GM19023 (cell line): ENCODE data around the gene APOM.

Experiments used
- ATAC-seq: cut with Tn5 transposase; IDR thresholded peaks from one replicate; pipeline ENCODE4 v1.9.1; 2021; ENCODE audit warnings: mild to moderate bottlenecking, moderate library complexity; ENCODE audit not compliant: unreplicated experiment

APOM gene

DNA sequence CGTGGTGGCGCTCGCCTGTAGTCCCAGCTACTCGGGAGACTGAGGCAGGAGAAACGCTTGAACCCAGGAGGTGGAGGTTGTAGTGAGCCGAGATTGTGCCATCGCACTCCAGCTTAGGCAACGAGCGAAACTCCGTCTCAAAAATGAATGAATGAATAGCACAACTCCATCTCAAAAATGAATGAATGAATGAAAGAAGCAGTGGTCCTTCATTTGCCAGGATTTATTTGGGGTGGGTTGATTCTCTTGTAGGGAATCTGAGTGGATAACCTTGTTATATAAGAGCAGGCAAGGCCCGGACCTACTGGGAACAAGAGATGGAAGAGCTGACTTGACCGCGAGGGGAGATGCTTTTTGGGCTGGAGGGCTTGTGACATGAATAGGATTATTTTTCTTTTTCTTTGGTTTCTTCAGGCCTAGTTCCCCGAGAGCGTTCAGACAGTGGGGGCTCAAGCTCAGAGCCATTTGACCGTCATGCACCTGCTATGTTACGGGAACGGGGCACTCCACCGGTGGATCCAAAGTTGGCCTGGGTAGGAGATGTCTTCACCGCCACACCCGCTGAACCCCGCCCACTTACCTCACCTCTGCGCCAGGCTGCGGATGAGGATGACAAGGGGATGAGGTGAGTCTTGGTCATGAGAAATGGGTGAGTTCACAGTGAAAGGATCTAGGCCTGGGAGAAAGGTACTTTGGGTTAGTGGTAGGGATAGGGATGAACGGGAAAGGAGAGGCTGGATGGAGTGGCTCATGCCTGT is 25.3 kb upstream of the APOM start:
- no peak for ATAC-seq

DNA sequence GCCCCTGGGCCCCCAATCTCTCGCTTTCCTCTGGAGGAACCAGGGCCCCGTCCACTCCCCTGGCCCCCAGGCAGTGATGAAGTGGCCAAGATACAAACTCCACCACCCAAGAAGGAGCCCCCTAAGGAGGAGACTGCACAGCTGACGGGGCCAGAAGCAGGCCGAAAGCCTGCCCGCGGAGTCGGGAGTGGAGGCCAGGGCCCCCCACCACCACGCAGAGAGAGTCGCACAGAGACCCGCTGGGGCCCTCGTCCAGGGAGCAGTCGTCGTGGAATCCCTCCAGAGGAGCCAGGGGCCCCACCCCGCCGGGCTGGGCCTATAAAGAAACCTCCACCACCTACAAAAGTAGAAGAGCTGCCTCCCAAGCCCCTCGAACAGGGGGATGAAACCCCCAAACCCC is 24.5 kb upstream of the APOM start:
- ATAC-seq, result no peak

DNA sequence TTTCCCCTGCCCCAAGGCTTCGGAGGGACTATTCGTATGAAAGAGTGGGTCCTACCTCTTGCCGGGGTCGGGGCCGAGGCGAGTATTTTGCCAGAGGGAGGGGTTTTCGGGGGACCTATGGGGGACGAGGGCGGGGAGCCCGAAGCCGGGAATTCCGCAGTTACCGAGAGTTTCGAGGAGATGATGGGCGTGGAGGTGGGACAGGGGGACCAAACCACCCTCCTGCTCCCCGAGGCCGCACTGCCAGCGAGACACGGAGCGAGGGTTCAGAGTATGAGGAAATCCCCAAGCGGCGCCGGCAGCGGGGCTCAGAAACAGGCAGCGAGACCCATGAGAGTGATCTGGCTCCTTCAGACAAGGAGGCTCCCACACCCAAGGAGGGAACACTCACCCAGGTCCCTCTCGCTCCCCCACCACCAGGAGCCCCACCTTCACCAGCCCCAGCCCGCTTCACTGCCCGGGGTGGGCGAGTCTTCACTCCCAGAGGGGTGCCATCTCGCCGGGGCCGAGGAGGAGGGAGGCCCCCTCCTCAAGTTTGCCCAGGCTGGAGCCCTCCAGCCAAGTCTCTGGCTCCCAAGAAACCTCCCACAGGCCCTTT is 23.9 kb upstream of the APOM start:
- ATAC-seq, result no peak

DNA sequence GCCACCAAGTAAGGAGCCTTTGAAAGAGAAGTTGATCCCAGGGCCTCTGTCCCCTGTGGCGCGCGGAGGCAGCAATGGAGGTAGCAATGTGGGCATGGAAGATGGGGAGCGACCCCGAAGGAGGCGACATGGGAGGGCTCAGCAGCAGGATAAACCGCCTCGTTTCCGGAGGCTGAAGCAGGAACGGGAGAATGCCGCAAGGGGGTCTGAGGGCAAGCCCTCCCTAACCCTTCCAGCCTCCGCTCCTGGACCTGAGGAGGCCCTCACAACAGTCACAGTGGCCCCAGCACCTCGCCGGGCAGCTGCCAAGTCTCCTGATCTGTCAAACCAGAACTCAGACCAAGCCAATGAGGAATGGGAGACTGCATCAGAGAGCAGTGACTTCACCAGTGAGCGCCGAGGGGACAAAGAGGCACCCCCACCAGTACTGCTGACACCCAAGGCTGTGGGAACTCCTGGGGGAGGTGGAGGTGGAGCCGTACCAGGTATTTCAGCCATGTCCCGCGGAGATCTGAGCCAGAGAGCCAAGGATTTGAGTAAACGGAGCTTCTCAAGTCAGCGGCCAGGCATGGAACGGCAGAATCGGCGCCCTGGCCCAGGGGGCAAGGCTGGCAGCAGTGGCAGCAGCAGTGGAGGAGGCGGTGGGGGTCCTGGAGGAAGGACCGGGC is 23.3 kb upstream of the APOM start:
- no peak for ATAC-seq

DNA sequence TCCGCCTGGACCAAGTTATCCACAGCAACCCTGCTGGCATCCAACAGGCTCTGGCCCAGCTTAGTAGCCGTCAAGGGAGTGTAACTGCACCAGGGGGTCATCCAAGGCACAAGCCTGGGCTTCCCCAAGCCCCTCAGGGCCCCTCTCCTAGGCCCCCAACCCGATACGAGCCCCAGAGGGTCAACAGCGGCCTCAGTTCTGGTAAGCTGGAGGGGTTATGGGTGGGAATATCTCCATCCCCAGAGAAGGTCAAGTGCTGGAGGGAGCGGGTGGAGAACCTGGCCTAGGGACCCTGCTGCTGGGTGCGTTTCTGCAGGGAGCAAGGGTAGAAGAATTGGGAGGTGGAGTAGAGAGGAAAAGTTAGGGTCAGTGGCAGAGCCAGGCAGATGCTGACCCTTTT is 22.2 kb upstream of the APOM start:
- ATAC-seq, result no peak

DNA sequence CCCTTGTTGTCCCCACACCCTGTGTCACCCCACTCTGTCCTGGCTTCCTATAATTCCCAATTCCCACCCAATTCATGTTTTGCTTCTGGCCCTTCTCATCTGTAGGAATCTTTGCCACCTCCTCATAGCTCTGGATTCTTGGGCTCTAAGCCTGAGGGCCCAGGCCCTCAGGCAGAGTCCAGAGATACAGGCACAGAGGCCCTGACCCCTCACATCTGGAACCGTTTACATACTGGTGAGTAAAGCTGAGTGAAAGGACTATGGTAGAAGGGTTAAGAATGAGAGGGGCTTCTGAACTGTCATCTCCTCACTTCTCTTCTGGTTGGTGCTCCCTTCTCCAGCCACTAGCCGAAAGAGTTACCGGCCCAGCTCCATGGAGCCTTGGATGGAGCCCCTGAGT is 21.6 kb upstream of the APOM start:
- ATAC-seq, result no peak

DNA sequence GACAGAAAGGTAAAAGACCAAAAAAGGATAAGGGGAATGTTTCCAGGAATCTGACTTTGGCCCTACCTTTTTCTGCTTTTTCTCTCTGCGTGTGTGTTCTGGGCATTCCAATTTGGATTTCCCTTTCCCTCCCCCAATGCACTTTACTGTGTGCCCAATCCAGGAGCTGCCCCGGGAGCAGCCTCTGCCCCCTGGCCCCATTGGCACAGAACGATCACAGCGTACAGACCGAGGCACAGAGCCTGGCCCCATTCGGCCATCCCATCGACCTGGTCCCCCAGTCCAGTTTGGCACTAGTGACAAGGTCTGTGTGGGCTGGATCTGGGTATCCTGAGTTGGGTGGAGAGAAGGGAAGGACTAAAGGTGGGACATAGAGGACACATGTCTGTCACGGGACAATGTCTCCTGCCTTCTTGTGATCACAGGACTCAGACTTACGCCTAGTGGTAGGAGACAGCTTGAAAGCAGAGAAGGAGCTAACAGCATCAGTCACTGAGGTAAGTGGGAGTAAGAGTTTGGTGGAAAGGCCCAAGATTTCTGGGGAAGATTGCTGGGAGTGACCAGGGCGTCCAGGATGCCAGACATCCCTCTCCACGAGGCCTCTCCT is 20.6 kb upstream of the APOM start:
- ATAC-seq, result no peak

DNA sequence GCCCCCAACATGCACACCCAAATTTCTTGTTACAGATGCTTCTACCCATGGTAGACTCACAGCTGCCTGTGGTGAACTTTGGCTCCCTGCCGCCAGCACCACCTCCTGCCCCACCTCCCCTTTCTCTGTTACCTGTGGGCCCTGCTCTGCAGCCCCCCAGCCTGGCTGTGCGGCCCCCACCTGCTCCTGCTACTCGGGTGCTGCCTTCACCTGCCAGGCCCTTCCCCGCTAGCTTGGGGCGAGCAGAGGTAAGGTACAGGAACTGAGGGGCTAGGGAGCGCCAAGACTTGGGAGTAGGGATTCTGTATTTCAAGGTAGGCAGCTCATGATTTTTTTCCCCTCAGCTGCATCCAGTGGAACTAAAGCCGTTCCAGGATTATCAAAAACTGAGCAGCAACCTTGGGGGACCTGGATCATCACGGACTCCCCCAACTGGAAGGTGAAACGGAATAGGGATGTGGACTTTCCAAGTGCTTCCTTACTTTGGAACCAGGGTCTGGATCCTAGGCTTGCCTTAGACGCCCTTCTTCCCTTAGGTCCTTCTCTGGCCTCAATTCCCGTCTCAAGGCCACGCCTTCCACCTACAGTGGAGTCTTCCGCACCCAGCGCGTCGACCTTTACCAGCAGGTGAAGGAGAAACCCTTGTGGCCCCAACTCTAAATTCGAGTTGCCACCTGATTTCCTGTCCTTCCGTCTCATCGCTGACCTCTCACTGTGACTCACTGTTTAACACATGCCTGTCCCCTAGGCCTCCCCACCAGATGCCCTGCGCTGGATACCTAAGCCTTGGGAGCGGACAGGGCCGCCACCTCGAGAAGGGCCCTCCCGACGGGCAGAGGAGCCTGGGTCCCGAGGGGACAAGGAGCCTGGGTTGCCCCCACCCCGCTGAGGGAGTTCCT is 18.7 kb upstream of the APOM start:
- no peak for ATAC-seq

DNA sequence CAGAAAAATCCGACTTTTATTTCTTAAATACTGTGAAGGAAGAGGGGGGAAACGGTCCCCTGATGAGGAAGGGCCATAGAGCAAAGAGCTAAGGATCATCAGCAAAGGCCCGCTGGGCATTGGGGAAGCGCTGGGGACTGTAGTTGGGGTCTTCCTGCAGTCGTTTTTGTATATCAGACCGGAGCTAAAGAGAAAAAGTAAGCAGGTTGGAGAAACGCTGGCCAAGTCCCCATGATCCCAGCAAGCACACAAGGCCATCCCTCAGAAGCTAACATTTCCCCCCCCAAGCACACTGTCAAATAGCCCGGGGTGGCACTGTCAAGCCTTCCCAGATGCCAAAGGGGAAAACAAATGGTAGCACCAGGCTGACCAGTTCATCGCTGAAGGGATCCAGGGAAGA is 16.7 kb upstream of the APOM start:
- ATAC-seq, result no peak

DNA sequence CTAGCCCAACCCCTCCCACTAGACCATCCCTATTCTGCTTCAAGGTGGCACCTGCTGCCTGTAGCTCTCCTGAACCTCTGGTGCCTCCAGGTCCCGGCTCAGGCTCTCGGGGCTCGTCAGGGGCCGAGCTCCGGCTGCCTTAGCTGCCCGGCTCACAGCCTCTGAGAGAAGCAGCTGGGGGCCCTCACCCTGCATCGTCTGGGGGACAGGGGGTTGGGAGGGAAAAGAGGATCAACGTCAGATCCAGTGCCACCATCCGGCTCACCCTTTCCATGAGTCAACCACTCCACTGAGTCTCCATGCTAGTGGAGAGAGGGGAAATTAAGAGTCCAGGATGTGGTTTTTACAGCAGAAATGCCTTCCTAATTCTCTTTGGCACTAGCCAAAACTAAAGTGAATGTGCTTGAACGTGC is 16.2 kb upstream of the APOM start:
- ATAC-seq, result no peak

DNA sequence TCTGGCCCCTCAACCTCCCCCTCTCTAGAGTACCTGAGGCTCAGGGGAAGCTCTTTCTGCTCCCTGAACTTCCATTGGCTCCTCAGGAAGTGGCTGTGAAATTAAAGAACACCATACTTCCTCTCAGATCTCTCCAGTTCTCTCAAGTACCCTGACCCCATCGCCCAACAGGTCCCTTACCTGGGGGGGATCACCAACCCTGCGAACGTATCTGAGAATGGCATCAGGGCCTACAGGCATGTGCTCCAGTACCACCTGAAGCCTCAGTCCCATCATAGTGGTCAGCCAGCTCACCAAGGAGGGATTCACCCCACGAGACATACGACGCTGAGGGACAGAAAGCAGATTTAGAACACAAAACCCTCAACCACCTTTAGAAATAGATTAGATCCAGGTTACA is 15.1 kb upstream of the APOM start:
- ATAC-seq, result no peak

DNA sequence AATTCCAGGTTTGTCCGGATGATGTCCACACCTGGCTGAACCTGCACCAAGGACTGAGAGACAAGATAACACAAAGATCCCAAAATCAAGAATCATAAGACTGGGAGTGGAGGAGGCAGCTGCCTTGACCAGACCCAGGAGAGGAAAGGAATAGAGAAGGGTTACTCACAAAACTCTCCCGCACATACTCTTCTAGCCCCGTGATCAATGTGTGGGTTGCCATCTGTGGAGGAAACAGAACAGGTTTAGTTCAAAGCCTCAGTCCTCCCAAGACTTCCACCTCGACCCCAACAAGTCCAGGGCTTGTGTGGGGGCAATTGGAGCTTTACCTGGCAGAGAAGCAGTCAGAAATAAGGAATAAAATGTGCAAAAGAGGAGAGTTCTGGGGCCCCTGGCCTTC is 14.3 kb upstream of the APOM start:
- ATAC-seq, result no peak

DNA sequence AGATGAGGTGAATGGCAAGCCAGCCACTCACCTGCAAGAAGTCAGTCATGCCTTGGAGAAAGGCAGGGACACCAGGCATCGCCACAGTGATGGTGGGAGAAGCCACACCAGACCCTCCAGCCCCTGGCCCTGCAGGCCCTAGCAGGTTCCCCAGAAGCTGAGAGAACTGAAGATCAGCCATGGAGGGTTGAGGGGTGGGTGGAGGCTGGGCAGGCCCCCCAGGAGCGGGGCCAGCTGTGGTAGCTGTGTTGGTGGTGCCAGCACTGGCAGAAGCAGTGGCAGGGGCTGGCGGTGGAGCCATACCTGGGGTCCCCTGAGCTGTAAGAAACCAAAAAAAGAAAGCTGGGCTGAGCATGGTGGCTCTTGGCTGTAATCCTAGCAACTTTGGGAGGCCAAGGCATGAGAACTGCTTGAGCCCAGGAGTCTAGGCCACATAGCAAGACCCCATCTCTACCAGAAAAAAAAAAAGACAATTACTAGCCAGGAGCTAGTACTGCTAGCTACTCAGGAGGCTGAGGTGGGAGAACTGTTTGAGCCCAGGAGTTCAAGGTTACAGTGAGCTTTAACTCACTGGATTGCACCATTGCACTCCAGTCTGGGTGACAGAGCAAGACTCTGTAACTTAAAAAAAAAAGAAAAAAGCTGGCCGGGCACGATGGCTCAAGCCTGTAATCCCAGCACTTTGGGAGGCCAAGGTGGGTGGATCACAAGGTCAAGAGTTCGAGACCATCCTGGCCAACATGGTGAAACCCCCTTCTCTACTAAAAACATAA is 12.7 kb upstream of the APOM start:
- ATAC-seq, result no peak

DNA sequence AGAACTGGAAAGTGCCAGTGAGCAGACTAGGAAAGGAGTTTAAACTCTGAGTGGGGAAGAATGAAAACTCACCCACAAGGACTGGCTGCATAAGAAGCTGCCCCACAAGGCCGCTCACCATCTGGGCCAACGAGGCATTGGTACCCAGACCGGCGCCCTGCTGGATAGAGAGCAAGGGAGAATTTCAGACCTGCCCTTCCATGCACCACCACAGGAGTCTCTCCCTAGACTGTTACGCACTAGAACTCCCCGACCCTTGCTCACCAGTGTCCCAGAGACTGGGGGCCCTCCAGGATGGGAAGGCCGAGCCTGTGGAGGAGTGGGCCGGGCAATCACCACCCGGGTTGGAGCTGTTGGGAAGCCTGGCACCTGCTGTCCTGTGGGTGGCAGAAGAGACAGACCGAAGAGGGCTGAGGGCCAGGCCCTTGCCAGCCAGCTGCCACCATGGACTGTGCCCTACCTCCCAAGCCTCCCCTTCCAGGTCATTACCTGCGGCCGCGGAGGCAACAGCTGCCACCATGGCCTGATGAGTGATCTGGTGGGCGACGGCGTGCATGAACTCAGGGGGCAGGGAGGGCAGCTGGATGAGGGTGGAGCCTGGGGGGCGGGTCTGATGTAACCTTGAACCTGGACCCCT is 11.8 kb upstream of the APOM start:
- ATAC-seq, result no peak

DNA sequence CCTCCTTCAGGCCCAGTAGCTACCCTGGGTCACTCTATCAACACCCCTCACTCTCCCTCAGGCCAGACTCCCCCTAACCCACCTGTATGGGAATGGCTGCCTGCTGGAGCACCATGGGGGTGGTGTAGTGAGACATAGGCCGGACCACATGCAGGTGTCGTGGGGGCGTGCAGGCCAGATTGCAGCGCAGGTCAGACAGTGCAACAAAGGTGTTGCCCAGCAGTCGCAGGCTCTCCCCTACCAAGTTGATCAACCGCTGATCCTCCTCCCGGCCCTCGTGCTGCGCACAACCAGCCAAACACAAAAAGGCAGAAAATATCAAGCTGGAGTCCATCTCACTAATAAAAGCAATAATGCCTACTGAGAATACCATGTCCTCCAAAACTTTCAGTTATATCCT is 10.4 kb upstream of the APOM start:
- ATAC-seq, result no peak

DNA sequence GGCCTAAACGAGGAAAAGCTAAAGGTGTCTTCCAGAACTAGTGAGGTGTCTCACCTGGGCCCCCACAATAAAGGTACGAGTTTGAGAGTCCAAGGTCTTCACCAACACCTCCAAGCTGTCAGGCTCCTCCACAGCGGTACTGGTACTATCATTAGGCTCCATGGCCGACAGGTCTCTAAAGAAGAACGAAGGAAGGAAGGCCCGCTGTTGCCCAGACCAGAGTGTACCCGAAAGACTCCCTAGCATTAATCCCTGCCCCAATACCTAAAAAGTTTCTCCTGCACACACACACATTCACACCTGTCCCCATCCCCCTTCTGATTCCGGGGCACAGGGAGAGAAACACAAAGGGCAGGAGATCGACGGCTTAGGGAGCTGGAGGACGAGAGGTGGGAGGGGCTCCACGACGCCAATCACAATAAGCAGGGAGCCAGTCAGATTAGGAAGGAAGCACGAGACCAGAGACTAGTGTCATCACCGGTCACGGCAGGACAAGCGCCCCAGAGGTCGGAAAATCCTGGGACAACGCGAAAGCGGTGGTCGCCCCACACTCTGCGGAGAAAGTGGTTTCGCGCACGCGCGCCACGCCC is 4.0 kb upstream of the APOM start:
- ATAC-seq, result peak; percentile 18

DNA sequence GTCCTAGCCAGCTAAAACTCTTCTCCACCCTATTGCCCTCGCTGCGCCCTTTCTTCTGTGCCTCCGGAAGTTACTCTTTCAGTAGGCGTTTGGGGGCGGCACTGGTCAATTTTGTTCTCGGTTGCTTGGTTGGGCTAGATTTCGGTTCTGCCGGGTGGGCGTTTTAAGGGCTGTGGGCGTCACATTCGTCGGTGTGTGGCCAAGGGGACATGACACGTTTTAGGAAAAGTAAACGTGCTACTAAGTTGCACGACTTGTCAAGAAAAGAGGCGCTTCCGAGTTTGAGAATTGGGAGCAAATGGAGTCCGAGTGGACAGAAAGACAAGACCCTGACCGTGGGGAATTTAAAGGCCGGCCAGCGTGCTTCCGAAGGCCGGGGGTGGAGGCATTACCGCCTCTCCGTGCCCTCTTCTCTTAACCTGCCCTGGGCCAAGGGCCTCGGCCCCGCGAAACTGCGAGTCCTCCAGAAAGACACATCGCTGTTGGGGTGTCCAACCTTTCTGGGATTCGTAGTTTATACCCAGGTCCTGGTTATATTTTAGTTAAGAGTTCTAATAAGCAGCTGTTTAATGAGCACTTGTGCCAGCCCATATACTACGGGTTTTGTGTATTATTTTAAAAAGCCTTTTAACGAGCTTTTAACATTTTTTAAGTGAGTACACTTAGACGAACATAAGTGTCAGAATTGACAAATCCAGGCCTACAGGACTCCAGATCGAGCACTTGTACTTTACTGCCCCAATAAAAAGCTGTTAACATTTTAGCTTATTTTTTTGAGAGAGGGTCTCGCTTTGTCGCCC is 2.6 kb upstream of the APOM start:
- peak; percentile 61 for ATAC-seq

DNA sequence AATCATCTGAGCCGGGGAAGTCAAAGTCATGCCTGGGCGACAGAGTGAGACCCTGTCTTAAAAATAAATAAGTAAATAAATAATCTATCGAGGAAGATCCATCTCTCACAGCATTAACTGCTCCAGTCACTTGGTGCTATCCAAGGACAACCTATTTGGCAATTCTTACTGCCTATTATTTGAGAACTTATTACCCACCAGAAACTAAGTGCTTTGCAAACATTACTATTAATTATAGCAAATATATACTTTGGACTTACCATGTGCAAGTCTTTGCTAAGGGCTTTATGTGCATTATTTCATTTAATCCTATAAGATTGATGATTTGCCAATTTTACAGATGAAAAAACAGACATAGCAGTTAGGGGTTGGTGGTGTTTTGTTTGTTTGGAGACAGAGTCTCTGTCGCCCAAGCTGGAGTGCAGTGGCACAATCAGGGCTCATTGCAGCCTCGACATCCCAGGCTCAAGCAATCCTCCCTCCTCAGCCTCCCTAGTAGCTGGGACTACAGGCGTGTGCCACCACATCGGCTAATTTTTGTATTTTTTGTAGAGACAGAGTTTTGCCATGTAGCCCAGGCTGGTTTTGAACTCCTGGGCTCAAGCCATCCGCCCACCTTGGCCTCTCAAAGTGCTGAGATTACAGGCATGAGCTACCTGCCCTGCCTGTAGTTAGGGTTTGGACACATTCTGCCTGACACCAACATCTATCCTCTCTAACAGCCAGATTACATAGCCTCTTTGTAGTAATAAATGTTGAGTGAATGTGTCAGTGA is 933 bp upstream of the APOM start:
- no peak for ATAC-seq
